D721Med (cell line): ENCODE results near the gene ALDOA.

Experiments used
- DNase-seq: peaks from one replicate; pipeline ENCODE4 v3.0.0; 2011; ENCODE audit warnings: low spot score; ENCODE audit not compliant: insufficient read length
- FAIRE-seq: peaks from 2 replicates; lab custom pipeline; 2011; peaks lifted over from hg19 to GRCh38; lab: Jason Lieb, UNC
- CTCF ChIP-seq: IDR thresholded peaks from 2 replicates; pipeline ENCODE4 v1.5.1; 2012; ENCODE audit warnings: mild to moderate bottlenecking, control low read depth; ENCODE audit not compliant: insufficient read depth; ENCODE audit errors: missing control alignments

Gene ALDOA

GRCh38 chr16:30082545-30083090, 17.1 kb downstream of the ALDOA start:
- FAIRE-seq (no peak), DNase-seq (no peak)
- TF ChIP-seq CTCF, result no peak

- no peak for FAIRE-seq
- no peak for DNase-seq
- no peak for TF ChIP-seq CTCF
These were observed 17.9 kb downstream of the ALDOA start for GRCh38 chr16:30083216-30084055.

DNA sequence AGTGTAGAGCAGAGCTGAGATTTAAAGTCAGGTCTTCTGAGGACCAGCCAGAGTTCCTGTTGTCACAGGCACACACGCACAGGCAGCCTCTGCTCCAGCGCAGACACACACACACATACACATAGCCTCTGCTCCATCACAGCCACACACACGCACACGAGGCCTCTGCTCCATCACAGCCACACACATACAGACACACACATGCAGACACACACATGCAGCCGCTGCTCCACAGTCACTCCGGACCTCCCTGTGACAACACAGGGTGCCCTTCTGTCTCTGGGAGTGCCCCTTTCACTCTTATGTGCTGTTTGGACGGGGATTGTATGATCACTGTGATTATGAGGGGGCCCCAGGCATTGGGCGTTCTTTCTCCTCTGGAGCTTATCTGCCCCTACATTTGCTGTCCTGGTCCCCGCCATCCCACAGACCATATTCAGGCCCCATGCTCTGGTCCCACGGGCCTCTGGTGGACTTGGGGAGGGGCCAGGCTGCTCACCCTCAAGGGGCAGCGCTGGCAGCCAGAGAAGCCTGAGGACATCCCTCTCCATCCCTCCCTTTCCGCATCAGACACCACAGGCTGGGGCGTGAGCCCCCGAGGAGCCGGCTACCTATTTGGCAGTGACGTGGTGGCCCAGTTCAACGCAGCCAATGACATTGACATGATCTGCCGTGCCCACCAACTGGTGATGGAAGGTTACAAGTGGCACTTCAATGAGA, 18.7 kb downstream of the ALDOA start:
- no peak for TF ChIP-seq CTCF
- DNase-seq (no peak), FAIRE-seq (no peak)

GRCh38 chr16:30084816-30085159, 19.2 kb downstream of the ALDOA start:
- DNase-seq (no peak), FAIRE-seq (no peak)
- no peak for TF ChIP-seq CTCF

DNA sequence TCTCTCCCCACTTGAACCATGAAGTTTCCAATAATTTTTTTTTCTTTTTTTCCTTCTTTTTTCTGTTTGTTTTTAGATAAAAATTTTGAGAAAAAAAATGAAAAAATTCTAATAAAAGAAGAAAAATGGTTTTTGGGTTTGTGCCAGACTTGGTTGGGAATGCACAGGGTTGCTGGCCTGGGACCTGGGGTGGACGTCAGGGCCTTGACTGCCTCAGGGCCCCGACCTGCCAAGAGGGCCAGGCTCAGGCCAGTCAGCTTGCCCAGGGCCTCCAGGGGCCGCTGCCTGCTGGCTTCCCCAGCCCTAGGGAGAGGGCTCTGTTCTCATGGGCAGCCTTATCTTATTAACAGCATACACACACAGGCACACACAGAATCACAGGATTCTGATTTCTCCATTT, 19.7 kb downstream of the ALDOA start:
- TF ChIP-seq CTCF, result no peak
- DNase-seq (no peak), FAIRE-seq (no peak)

GRCh38 chr16:30085820-30086219, 20.3 kb downstream of the ALDOA start:
- no peak for FAIRE-seq
- no peak for TF ChIP-seq CTCF
- no peak for DNase-seq
